Mesenchymal stem cell (in vitro differentiated cells and primary cell): ENCODE data around the gene SORCS3.

Experiments used
- DNase-seq: peaks from one replicate; pipeline ENCODE4 v3.0.0-alpha.2; 2013
- H2AFZ ChIP-seq: one replicate; pipeline ENCODE4 v1.6.1; 2013; ENCODE audit warnings: low read depth, mild to moderate bottlenecking, control low read depth, inconsistent platforms, low read length, moderate library complexity
- H2AK5ac ChIP-seq: 2 replicates; pipeline ENCODE4 v1.6.1; 2013; ENCODE audit warnings: low read length, moderate library complexity, mild to moderate bottlenecking, inconsistent platforms; ENCODE audit not compliant: severe bottlenecking
- H2BK120ac ChIP-seq: one replicate; pipeline ENCODE4 v1.6.1; 2013; ENCODE audit warnings: low read depth, mild to moderate bottlenecking, inconsistent platforms, low read length, moderate library complexity
- H2BK12ac ChIP-seq, 2 experiments: one replicate each; pipeline ENCODE4 v1.6.1; 2013; ENCODE audit warnings: inconsistent platforms in 2 of 2, low read length in 2 of 2, mild to moderate bottlenecking in 2 of 2, moderate library complexity in 2 of 2, control low read depth in 1 of 2
- H2BK15ac ChIP-seq: one replicate; pipeline ENCODE4 v1.6.1; 2013; ENCODE audit warnings: mild to moderate bottlenecking, low read depth, inconsistent platforms; ENCODE audit not compliant: poor library complexity, severe bottlenecking
- H2BK5ac ChIP-seq: 2 replicates; pipeline ENCODE4 v1.6.1; 2013; ENCODE audit warnings: low read depth, mild to moderate bottlenecking, low read length, control low read depth, inconsistent platforms; ENCODE audit not compliant: poor library complexity, severe bottlenecking
- H3K14ac ChIP-seq, 2 experiments: one replicate each; pipeline ENCODE4 v1.6.1; 2013; ENCODE audit warnings: inconsistent platforms in 2 of 2, low read length in 2 of 2, control low read depth in 1 of 2, mild to moderate bottlenecking in 1 of 2, moderate library complexity in 1 of 2
- H3K18ac ChIP-seq, 2 experiments: one replicate each; pipeline ENCODE4 v1.6.1; 2013; ENCODE audit warnings: inconsistent platforms in 2 of 2, low read length in 2 of 2, control low read depth in 1 of 2, low read depth in 1 of 2, mild to moderate bottlenecking in 1 of 2
- H3K23ac ChIP-seq, 2 experiments: one replicate each; pipeline ENCODE4 v1.6.1; 2013; ENCODE audit warnings: inconsistent platforms in 2 of 2, low read length in 2 of 2, mild to moderate bottlenecking in 2 of 2, moderate library complexity in 2 of 2, control low read depth in 1 of 2
- H3K27ac ChIP-seq: 2 replicates; pipeline ENCODE4 v1.5.1; 2013; ENCODE audit warnings: mild to moderate bottlenecking, moderate library complexity, low read length, control low read depth, inconsistent platforms; ENCODE audit not compliant: poor library complexity, severe bottlenecking
- H3K27me3 ChIP-seq, 2 experiments: 2 replicates each; pipeline versions ENCODE4 v1.6.1 to v1.7.0; 2013; ENCODE audit warnings: low read length in 2 of 2, mild to moderate bottlenecking in 2 of 2, moderate library complexity in 2 of 2, control low read depth in 1 of 2, inconsistent platforms in 1 of 2; ENCODE audit not compliant: control insufficient read depth in 1 of 2, insufficient read depth in 1 of 2
- H3K36me3 ChIP-seq, 2 experiments: 2 replicates each; pipeline versions ENCODE4 v1.6.1 to v1.7.0; 2013; ENCODE audit warnings: low read length in 2 of 2, control low read depth in 1 of 2, inconsistent platforms in 1 of 2, low read depth in 1 of 2, mild to moderate bottlenecking in 1 of 2; ENCODE audit not compliant: insufficient read depth in 2 of 2, control insufficient read depth in 1 of 2
- H3K4ac ChIP-seq, 2 experiments: one replicate each; pipeline ENCODE4 v1.6.1; 2013; ENCODE audit warnings: inconsistent platforms in 2 of 2, low read length in 2 of 2, mild to moderate bottlenecking in 2 of 2, moderate library complexity in 2 of 2, control low read depth in 1 of 2, low read depth in 1 of 2
- H3K4me1 ChIP-seq: 2 replicates; pipeline ENCODE4 v1.6.1; 2013; ENCODE audit warnings: low read depth, low read length, control low read depth; ENCODE audit not compliant: control insufficient read depth, insufficient read depth
- H3K4me2 ChIP-seq: 2 replicates; pipeline ENCODE4 v1.6.1; 2013; ENCODE audit warnings: low read length, mild to moderate bottlenecking, inconsistent platforms; ENCODE audit not compliant: poor library complexity, severe bottlenecking
- H3K4me3 ChIP-seq, 2 experiments: 2 replicates each; pipeline versions ENCODE4 v1.5.1 to v1.7.0; 2013; ENCODE audit warnings: low read length in 2 of 2, mild to moderate bottlenecking in 2 of 2, control low read depth in 1 of 2, low read depth in 1 of 2; ENCODE audit not compliant: insufficient read depth in 1 of 2
- H3K79me1 ChIP-seq: replicated peaks from 2 replicates; pipeline ENCODE4 v1.6.1; 2013; ENCODE audit warnings: mild to moderate bottlenecking, control low read depth, low read length, inconsistent platforms; ENCODE audit not compliant: poor library complexity, severe bottlenecking
- H3K9ac ChIP-seq: 2 replicates; pipeline ENCODE4 v1.7.0; 2013; ENCODE audit warnings: mild to moderate bottlenecking, low read length, moderate library complexity
- H3K9me3 ChIP-seq: 2 replicates; pipeline ENCODE4 v1.7.0; 2013; ENCODE audit warnings: mild to moderate bottlenecking, low read length; ENCODE audit not compliant: control insufficient read depth
- H4K8ac ChIP-seq: one replicate; pipeline ENCODE4 v1.6.1; 2013; ENCODE audit warnings: inconsistent platforms, mild to moderate bottlenecking, low read length, moderate library complexity
- H4K91ac ChIP-seq: one replicate; pipeline ENCODE4 v1.6.1; 2013; ENCODE audit warnings: mild to moderate bottlenecking, low read length, inconsistent platforms
- WGBS: methylation state at CpG from one replicate; pipeline ENCODE4 v1.1.7; 2013; ENCODE audit warnings: mixed read lengths; 5-methylcytosine and 5-hydroxymethylcytosine counted together

SORCS3 gene

DNA sequence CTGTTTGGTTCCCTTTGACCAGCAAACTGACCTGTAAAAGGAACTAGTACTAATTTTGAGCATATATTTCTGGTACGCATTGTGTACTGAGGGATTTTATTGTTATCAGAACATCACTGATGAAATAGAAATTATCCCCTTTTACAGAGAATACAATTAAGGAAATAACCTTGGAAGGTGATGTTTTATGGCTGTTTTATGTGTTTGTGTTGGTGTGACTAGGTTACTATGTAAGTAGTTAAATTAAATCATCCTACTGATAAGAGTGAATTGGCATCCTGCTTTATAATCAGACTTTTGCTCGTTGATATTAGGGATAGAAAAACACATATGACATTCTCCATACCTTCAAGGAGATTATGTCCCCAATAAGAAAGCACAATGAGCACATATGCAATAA, 596.6 kb downstream of the SORCS3 start:
- no peak overlapping the region for H2BK15ac ChIP-seq
- H3K27ac ChIP-seq, result no peak overlapping the region
- H3K4me3 ChIP-seq, result no peak overlapping the region

DNA sequence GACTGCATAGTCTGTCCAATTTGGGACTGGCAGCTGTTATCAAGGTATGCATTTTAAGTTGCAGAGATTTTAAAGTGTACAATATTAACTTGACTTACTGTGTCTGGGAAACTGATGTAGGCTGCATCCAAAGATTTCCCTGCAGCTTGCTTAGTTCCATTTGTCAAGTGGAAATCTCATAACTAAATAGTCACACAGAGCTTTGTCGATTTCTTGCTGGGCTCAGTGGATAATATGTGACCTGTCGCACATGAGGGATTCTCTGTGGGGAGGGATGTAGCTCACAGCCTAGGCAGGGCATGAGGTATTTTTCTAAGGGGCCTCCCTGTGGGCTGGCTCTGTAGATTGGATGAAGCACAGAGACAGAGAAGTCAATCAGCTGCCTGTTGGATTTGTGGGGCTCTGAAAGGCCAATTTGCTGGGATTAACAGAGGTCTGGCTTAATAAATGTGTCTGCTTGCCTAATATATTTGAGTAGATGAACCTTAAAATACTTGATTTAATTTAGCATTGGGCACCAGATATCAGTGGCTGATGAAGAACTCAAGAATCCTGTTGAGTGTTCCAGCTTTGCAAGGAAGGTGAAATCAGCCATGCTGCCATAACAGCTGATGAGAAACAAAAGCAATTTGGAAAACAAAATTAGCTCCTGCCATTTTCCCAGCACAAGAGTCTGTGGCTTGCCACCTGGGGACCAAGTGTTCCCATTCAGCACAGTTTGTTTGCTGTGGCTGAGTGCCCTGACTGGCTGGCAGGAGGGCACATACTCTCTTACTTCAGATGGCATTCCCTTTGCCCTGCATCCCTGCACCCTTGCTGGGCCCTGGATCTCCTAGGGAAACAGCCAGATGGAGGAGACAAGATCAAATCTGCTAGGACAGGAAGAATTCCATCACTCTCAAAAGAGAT, 598.5 kb downstream of the SORCS3 start:
- no peaks in the 10 kb centered on the region for H3K4me1 ChIP-seq
- DNase-seq, result no peak
- no peak overlapping the region for H3K14ac ChIP-seq
- no peak overlapping the region for H3K27ac ChIP-seq
- H3K18ac ChIP-seq, result no peak overlapping the region
- no peak overlapping the region for H2BK120ac ChIP-seq
- 81% methylated on average over 2 of the region's 2 CpGs for WGBS
- no peaks in the 10 kb centered on the region for H3K79me1 ChIP-seq
- H4K91ac ChIP-seq, result no peak overlapping the region
- no peak overlapping the region for H2AK5ac ChIP-seq
- no peak overlapping the region for H2BK5ac ChIP-seq
- H3K9ac ChIP-seq, result no peak overlapping the region
- H3K4me2 ChIP-seq, result no peak overlapping the region
- no peak overlapping the region for H2AFZ ChIP-seq
- H2BK12ac ChIP-seq, result no peak overlapping the region
- H3K4ac ChIP-seq, result no peak overlapping the region
- H4K8ac ChIP-seq, result no peak overlapping the region
- H3K9me3 ChIP-seq, result peaks cover 6% of the 10 kb centered on the region
- no peaks in the 10 kb centered on the region for H3K36me3 ChIP-seq
- H3K4me3 ChIP-seq, result no peak overlapping the region
- H3K23ac ChIP-seq, result no peak overlapping the region
- no peak overlapping the region for H2BK15ac ChIP-seq
- no peaks in the 10 kb centered on the region for H3K27me3 ChIP-seq

More for the DNA sequence above, 596.6 kb downstream of the SORCS3 start:
- DNase-seq, result no peak
- H3K4ac ChIP-seq, result no peak overlapping the region
- no peaks in the 10 kb centered on the region for H3K36me3 ChIP-seq
- H3K27me3 ChIP-seq, result no peaks in the 10 kb centered on the region
- no peak overlapping the region for H3K18ac ChIP-seq
- no peaks in the 10 kb centered on the region for H3K4me1 ChIP-seq
- H2BK12ac ChIP-seq, result no peak overlapping the region
- no peak overlapping the region for H2BK5ac ChIP-seq
- H2AFZ ChIP-seq, result no peak overlapping the region
- H4K8ac ChIP-seq, result no peak overlapping the region
- H2BK120ac ChIP-seq, result no peak overlapping the region
- H2AK5ac ChIP-seq, result no peak overlapping the region
- no peaks in the 10 kb centered on the region for H3K79me1 ChIP-seq
- H3K23ac ChIP-seq, result no peak overlapping the region
- no peak overlapping the region for H3K4me2 ChIP-seq
- no peak overlapping the region for H3K14ac ChIP-seq
- H3K9ac ChIP-seq, result no peak overlapping the region
- H3K9me3 ChIP-seq, result peaks cover 9% of the 10 kb centered on the region
- no peak overlapping the region for H4K91ac ChIP-seq
- WGBS, result no CpG with 5 or more reads among the region's 2 CpGs

DNA sequence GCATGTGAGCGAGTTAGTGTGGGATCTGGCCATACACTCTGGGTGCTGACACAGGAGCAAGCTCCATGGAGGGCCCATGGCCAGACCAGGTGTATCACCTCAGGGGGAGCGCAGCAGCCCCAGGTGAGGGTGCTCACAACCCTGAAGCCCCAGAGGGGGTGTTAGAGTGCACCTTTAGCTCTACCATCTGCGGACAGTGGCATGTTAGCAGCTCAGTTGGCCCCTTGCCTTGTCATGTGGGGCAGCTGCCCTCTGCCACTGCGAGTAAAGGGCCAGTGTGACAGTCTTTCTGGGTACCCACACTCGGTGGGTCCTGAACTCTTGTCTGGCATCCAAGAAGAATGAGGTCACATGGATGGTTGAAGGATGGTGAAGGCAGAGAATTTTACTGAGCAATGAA, 600.2 kb downstream of the SORCS3 start:
- H3K9ac ChIP-seq, result no peak overlapping the region
- 76% methylated on average over 5 of the region's 5 CpGs for WGBS
- H3K23ac ChIP-seq, result no peak overlapping the region
- no peak overlapping the region for H3K4me2 ChIP-seq
- H3K4ac ChIP-seq, result no peak overlapping the region
- H2BK120ac ChIP-seq, result no peak overlapping the region
- H2BK15ac ChIP-seq, result no peak overlapping the region
- no peaks in the 10 kb centered on the region for H3K36me3 ChIP-seq
- no peak overlapping the region for H2BK5ac ChIP-seq
- H2BK12ac ChIP-seq, result no peak overlapping the region
- no peaks in the 10 kb centered on the region for H3K9me3 ChIP-seq
- H3K4me3 ChIP-seq, result no peak overlapping the region
- no peaks in the 10 kb centered on the region for H3K4me1 ChIP-seq
- no peak overlapping the region for H4K8ac ChIP-seq
- no peak overlapping the region for H4K91ac ChIP-seq
- no peak overlapping the region for H2AK5ac ChIP-seq
- no peak overlapping the region for H3K27ac ChIP-seq
- no peak overlapping the region for H3K14ac ChIP-seq
- H3K18ac ChIP-seq, result no peak overlapping the region
- no peaks in the 10 kb centered on the region for H3K27me3 ChIP-seq
- no peak for DNase-seq
- no peak overlapping the region for H2AFZ ChIP-seq
- H3K79me1 ChIP-seq, result no peaks in the 10 kb centered on the region

DNA sequence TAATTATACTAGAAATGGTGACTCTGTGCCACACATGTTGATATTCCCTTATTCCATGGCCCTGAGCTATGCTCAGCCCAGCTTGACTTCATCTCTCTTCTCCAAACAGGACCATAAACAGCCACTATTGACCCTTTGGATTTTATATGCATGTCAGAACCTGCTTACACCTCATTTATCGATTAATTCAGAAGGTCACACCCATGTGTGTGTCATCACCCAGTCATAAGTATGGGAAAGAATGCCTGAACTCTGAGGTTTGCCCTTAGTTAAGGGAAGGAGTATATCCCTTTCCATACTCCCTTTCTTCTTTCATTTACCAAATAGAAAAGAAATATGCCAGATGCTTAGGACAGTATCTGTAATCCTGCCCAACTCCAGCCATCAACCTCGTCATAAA, 602.3 kb downstream of the SORCS3 start:
- DNase-seq, result no peak
- no peaks in the 10 kb centered on the region for H3K79me1 ChIP-seq
- H4K8ac ChIP-seq, result no peak overlapping the region
- H4K91ac ChIP-seq, result no peak overlapping the region
- no peak overlapping the region for H3K23ac ChIP-seq
- H2BK120ac ChIP-seq, result no peak overlapping the region
- WGBS, result 100% methylated on average over 1 of the region's 2 CpGs
- H3K9ac ChIP-seq, result no peak overlapping the region
- H2BK5ac ChIP-seq, result no peak overlapping the region
- no peaks in the 10 kb centered on the region for H3K36me3 ChIP-seq
- H3K27me3 ChIP-seq, result no peaks in the 10 kb centered on the region
- no peak overlapping the region for H3K18ac ChIP-seq
- H2BK15ac ChIP-seq, result no peak overlapping the region
- no peak overlapping the region for H2BK12ac ChIP-seq
- H2AFZ ChIP-seq, result no peak overlapping the region
- H3K4ac ChIP-seq, result no peak overlapping the region
- H3K4me1 ChIP-seq, result no peaks in the 10 kb centered on the region
- H3K4me2 ChIP-seq, result no peak overlapping the region
- H3K27ac ChIP-seq, result no peak overlapping the region
- no peak overlapping the region for H2AK5ac ChIP-seq
- no peak overlapping the region for H3K14ac ChIP-seq
- no peak overlapping the region for H3K4me3 ChIP-seq
- no peaks in the 10 kb centered on the region for H3K9me3 ChIP-seq
